GM12801 (cell line): ENCODE data around the gene MTG1.

Source experiments
- TF ChIP-seq, protein P1 (sequence below): IDR thresholded peaks from one replicate; pipeline ENCODE4 v1.5.1; 2011; ENCODE audit warnings: control low read depth; ENCODE audit not compliant: insufficient read length; ENCODE audit errors: extremely low read depth

The MTG1 gene

DNA sequence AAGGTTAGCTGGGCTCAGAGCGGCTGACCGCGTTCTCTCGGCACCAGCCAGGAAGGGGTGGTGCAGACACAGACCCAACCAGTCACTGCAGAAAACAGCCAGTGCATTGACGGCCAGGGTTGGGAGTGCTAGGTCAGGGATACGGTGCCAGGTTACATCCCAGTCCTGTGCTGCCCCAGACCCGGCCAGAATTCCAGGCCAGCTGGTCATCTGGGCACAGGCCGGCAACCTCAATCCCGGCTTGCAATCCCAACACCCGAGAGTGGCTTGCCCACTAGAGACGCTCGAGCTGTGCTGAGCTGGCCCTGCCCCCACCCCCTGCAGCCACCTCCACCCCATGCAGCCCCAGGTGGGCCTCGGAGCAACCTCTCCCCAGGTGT, 43.0 kb upstream of the MTG1 start:
- TF ChIP-seq, protein P1, sequence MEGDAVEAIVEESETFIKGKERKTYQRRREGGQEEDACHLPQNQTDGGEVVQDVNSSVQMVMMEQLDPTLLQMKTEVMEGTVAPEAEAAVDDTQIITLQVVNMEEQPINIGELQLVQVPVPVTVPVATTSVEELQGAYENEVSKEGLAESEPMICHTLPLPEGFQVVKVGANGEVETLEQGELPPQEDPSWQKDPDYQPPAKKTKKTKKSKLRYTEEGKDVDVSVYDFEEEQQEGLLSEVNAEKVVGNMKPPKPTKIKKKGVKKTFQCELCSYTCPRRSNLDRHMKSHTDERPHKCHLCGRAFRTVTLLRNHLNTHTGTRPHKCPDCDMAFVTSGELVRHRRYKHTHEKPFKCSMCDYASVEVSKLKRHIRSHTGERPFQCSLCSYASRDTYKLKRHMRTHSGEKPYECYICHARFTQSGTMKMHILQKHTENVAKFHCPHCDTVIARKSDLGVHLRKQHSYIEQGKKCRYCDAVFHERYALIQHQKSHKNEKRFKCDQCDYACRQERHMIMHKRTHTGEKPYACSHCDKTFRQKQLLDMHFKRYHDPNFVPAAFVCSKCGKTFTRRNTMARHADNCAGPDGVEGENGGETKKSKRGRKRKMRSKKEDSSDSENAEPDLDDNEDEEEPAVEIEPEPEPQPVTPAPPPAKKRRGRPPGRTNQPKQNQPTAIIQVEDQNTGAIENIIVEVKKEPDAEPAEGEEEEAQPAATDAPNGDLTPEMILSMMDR: no peak

DNA sequence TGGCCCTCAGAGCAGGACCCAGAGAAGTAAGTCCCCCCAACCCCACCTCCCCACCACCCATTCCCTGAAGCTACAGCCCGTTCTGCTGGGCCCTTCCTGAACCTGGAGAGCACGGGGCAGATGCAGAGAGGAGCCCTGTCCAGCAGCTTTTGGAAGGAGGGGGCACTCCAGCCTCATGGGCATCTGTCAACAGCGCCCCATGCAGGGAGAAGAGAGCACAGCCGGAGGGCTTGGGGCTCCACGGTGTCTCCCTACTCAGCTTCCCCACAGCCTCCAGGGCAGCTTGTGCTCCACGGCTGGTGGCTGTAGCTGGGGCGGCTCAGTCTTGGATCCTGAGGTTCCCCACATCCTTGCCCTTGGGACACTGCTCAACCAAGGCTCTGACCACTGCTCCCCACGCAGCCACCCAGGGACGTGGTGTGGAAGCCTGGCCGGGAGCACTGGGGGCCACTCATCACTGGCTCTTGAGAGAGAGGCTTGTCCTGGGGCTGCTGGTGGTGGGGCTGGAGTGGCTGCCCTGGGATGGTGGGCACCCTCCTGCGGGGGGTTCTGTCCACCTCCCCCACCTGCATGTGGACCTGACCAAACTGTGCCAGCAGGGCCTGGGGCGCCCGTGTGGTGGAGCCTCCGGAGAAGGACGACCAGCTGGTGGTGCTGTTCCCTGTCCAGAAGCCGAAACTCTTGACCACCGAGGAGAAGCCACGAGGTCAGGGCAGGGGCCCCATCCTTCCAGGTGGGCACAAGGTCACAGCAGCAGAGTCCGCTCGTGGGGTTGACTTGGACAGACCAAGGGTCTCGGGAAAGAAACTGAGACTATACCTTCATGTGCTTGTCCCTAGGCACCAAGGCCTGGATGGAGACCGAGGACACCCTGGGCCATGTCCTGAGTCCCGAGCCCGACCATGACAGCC, 42.3 kb upstream of the MTG1 start:
- TF ChIP-seq, protein P1: no peak

DNA sequence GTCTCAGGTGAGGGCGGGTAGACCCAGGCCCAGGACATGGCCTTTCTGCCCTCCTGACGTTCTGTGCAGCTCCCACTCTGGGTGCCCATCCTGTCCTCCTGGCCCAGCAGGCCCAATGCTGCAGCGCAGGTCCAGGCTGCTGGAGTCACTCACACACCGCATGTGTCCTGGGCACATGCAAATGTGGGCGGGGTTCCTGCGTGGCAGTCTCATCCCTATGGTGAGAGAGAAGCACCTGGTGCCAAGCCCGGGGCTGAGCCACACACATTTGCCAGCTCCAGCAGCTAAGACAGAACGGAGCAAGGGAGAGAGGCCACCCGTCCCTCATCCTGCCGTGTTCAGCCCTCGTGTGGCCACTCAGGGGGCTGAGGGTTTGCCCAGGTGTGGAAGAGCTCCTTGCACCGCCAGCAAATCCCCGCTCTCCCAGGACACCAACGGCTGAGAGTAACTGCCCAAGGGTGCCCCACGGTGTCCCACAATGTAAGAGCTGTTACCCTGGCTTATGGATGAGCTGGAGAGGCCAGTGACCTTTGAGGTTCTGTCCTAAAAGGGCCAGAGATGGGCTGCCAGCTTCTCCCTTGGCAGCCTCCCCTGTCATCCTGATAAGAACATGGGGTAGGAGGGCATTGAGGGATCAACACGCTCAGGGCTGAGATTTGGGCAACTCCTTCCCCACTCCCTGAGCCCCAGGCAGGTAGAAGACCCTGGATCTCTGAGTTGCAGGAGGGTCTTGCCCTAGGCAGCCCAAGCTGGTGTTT, 40.6 kb upstream of the MTG1 start:
- TF ChIP-seq, protein P1: no peak

DNA sequence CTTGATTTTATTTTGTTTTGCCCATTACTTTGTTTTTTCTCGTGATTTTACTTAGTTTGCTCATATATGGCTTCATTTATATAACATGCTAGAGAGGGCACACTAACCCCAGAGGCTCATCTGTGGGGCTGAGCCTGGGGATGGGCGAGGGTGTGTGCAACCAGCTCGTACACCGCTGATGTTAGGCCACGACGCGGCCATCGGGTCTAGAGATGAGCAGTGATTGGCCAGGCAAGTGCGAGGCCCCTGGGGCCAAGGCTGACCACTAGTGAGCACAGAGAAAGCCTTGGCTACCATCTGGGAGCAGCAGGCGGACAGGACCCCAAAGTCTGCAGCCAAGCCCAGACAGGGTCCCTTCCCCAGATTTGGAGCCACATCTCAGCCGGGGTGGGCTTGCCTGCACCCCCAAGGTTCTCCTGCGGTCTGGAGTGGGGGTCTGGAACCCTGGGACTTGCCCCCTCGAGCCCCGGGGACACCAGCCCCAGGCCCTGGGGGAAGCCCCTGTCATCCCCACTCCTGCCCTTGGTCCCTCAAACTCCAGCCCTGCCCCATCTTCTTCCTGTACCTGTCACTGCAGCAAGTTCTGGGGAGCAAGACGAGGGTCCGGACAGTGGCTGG, 39.9 kb upstream of the MTG1 start:
- TF ChIP-seq, protein P1: no peak

DNA sequence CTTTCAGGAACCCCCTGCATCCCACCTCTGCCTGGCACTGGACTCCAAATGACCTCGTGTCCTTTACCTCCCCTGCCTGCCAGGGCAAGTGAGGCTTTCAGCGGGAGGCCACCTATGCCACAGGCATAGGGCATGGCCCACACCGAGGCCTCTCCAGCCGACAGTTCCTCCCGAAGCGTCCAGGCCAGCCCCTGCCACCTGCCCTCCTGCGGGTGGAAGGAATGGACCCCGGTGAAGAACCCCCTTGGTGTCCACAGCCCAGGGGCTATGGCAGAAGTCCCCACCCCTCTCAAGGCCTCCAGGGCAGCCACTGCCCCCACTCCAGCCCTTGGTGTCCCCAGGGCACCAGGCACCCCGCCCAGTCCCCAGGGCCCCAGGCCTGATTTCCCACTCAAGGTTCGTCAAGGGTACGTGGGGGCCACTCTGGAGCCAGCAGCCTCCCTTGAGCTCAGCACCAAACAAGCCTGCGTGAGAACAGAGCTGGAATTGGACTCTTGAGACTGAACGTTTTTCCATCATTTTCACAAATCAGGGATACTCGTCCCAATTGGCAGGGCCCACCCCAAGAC, 39.2 kb upstream of the MTG1 start:
- TF ChIP-seq, protein P1: no peak

DNA sequence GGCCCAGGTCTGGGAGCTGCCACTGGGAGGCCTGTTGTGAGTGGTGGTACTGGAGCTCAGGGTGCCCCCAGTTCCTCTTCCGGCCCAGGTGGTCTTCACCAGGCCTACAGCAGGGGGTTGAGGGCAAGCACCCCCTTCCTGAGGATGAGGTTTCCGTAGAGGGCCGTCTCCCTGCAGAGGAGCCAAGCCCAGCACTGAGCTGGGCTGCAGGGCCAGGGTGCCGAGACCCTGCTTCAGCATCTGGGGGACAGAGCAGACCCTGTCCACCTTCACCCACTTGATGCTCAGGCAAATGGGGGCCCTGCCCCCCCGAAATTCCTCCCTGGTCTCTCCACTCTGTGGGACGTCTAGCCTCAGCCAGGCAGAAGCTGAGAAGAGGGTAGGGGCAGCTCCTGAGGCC, 38.7 kb upstream of the MTG1 start:
- TF ChIP-seq, protein P1: no peak

DNA sequence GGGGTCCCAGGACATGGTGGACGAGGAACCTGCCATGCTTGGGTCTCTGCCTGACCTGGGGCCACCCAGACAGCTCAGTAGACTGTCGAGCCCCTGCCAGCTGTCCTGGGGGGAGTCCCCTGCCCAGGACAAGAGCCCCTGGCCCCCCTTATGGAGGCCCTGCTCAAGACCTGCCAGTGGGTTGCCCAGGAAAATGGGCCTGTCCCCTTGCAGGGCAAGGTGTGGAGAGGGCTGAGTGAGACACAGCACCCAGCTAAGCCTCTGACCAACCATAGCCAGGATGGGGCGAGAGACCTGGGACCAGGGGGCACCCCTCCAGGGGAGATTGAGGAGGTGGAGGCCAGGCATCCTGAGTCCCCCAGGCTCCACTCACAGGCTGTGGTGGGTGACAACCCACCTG, 38.0 kb upstream of the MTG1 start:
- TF ChIP-seq, protein P1: no peak
